ENCODE results near the gene PCNX3.

The PCNX3 gene

DNA sequence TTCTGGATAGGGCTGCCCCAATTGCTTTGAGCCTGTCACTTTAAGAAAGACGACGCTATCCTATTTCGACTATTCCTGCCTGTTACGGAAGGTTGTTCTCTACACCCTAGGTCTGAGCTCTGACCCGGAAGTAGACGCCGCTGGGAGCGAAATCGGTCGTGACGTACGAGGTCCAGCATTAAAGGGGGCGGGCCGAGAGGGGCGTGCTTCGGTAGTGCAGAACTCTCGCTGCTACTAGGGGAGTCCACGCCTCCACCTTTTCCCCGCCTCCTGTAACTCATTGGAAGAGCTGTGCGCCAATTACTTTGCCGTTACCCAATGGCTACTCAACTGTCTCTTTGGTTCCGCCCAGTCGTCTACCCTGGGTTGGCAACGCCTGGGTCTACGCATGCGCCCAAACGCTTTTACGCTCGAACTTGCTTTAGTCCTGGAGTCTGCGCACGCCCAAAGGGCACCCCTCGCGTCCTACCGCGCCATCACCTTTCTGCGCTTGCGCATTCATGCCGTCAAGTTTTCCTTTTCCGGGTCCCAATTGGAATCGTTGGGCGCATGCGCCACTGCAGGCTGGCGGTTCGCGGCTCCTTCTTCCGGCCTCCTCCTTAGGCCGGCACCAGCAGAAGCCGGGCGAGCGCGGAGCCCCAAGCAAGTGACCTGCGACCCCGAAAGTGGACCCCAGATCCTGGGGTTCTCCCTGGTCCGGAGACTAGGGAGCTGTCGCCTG lies at the start of gene PCNX3:
Gene PCNX3, plus strand, starts transcription at position 548 of the 721 bp plus-strand sequence. CDS start 536 bp downstream, outside the sequence.
- H3K36me3 ChIP-seq = peaks cover 56% of the 10 kb centered on the region
- peak; percentile 100 for DNase-seq

DNA sequence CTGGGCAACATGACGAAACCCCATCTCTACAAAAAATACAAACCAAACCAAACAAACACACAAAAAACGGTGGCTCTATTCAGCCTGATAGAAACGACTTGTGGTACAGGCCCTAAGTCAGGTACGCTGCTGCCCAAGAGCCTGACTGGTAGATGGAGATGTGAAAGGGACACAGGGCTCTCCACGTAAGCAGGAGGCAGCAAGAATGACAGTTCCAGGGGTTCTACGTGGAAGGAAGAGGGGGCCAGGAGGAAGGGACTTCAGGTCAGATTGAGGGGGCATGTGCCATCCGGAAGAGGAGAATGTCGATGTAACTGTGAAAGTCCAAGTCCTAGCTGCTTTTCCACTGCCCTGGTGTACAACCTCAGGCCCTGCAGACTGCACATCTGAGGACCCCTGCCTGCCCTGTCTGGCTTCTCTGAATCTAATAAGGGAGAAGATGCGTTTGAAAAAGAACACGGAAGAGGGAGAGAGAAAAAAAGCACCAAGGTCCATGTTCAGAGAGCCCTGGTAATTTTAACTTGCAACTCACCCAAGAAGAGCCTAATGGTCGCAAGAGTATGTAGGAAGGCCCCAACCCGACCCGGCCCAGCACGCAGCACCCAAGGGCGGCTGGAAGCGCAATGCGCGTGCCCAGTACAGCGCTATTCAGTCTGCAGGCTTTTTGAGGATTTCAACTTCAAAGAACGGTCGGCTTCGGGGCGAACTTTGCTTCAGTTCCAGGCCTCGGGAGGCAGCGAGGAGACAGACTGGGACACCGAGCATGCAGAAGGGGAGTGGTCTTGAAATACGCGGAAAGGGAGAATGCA lies 46.2 kb upstream of the PCNX3 start:
- Histone ChIP-seq H3K27me3 (ENCODE audit: insufficient read depth, low read depth, severe bottlenecking) (no peaks in the 10 kb centered on the region), H3K36me3 (peaks cover 11% of the 10 kb centered on the region), H3K27ac (peak overlapping the region; percentile 90), H3K9me3 (ENCODE audit: severe bottlenecking) (no peaks in the 10 kb centered on the region), H3K4me3 (ENCODE audit: low read depth, low read length) (peak overlapping the region; percentile 79)
- TF ChIP-seq, protein P1, sequence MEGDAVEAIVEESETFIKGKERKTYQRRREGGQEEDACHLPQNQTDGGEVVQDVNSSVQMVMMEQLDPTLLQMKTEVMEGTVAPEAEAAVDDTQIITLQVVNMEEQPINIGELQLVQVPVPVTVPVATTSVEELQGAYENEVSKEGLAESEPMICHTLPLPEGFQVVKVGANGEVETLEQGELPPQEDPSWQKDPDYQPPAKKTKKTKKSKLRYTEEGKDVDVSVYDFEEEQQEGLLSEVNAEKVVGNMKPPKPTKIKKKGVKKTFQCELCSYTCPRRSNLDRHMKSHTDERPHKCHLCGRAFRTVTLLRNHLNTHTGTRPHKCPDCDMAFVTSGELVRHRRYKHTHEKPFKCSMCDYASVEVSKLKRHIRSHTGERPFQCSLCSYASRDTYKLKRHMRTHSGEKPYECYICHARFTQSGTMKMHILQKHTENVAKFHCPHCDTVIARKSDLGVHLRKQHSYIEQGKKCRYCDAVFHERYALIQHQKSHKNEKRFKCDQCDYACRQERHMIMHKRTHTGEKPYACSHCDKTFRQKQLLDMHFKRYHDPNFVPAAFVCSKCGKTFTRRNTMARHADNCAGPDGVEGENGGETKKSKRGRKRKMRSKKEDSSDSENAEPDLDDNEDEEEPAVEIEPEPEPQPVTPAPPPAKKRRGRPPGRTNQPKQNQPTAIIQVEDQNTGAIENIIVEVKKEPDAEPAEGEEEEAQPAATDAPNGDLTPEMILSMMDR (IDR thresholded peaks at IDR 0.05; ENCODE audit: low read depth, low read length) = no peak
- DNase-seq = no peak

More for the DNA sequence above, at the start of gene PCNX3:
- Histone ChIP-seq H3K27me3 (ENCODE audit: insufficient read depth, low read depth, severe bottlenecking) (no peaks in the 10 kb centered on the region), H3K27ac (peak within 1 kb of the TSS; percentile 86), H3K9me3 (ENCODE audit: severe bottlenecking) (no peaks in the 10 kb centered on the region), H3K4me3 (ENCODE audit: low read depth, low read length) (peak within 1 kb of the TSS; percentile 71)
- TF ChIP-seq, protein P1 (IDR thresholded peaks at IDR 0.05; ENCODE audit: low read depth, low read length) = no peak

DNA sequence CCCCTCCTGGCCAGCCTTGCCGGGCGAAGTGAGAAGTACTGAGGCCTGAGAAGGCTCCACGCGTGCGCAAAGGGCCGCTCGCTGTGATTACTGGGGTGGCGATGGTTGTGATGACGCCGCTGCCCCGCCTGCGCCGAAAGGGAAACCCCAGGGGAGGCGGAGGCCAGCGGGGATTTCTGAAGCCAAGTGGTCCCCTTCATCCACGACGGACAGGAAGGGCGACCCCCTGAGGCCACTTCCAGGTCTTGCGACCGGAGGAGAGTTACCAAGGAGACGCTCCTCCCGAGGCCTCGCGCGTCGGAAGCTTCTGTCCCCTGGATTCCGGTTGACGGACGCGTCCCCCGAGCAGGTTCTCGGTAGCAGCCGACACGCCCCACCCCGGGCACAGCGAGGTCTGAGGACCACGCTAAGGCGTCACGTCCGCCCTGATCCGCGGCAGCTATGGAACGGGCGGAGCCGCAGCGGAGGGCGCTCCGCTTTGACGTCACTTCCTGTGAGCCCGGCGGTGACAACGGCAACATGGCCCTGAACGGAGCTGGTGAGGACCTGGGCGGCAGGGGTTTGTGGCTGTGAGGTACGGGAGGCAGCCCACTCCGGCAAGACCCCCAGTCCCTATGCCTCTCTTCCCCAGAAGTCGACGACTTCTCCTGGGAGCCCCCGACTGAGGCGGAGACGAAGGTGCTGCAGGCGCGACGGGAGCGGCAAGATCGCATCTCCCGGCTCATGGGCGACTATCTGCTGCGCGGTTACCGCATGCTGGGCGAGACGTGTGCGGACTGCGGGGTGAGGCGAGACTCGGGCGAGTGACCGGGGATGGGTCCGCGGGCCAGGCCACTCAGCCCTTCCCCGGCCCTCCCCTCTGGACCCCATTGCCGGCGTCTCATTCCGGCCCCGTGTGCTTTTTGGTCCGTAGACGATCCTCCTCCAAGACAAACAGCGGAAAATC lies 45.3 kb upstream of the PCNX3 start, which contains the start of gene ZNRD2:
Gene ZNRD2, plus strand, starts transcription at position 505 of the 946 bp plus-strand sequence. Its CDS starts 15 bp downstream, at position 520.
- peak; percentile 98 for DNase-seq

DNA sequence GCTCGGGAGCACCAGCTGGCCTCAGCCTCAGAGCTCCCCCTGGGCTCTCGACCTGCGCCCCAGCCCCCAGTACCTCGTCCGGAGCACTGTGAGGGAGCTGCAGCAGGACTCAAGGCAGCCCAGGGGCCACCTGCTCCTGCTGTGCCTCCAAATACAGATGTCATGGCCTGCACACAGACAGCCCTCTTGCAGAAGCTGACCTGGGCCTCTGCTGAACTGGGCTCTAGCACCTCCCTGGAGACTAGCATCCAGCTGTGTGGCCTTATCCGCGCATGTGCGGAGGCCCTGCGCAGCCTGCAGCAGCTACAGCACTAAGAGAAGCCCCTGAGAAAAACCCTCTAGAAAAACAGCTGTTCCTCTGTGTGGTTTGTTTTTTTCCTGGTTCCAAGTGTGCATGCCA lies 44.2 kb upstream of the PCNX3 start:
- H3K9me3 ChIP-seq (ENCODE audit: severe bottlenecking) = no peaks in the 10 kb centered on the region
- no peak for DNase-seq
- no peak overlapping the region; the same call in 1 of the 2 replicates for H3K4me3 ChIP-seq (ENCODE audit: low read depth, low read length)
- H3K27ac ChIP-seq = peak overlapping the region; percentile 67; the same call in 1 of the 2 replicates
- H3K36me3 ChIP-seq = peaks cover 18% of the 10 kb centered on the region
- TF ChIP-seq, protein P1 (IDR thresholded peaks at IDR 0.05; ENCODE audit: low read depth, low read length) = no peak
- H3K27me3 ChIP-seq (ENCODE audit: insufficient read depth, low read depth, severe bottlenecking) = no peaks in the 10 kb centered on the region

More for the DNA sequence above, 45.3 kb upstream of the PCNX3 start, which contains the start of gene ZNRD2:
- TF ChIP-seq, protein P1 (IDR thresholded peaks at IDR 0.05; ENCODE audit: low read depth, low read length) = peak; percentile 67
- Histone ChIP-seq H3K27ac (peak within 1 kb of the TSS; percentile 90), H3K27me3 (ENCODE audit: insufficient read depth, low read depth, severe bottlenecking) (no peaks in the 10 kb centered on the region), H3K36me3 (peaks cover 18% of the 10 kb centered on the region), H3K4me3 (ENCODE audit: low read depth, low read length) (peak within 1 kb of the TSS; percentile 79), H3K9me3 (ENCODE audit: severe bottlenecking) (no peaks in the 10 kb centered on the region)

DNA sequence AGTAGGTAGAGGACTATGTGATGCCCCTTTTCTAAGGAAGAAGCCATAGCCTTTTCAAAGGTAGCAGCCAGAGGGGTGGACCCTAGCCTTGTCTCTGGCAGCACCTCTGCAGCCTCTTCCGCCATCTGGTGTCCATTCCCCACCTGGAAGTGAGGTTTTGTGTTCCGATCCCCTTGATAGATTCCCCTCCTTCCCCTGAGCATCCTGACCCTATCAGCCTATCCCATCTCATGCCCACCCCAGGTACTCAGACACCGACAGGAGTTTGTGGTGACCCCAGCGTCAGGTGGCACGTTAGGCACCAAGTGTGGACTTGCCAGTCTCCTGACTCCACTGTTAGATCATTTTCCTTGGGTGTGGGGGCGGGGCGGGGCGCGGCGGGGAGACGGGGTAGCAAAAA lies 43.6 kb upstream of the PCNX3 start:
- peaks cover 18% of the 10 kb centered on the region for H3K36me3 ChIP-seq
- no peaks in the 10 kb centered on the region for H3K27me3 ChIP-seq (ENCODE audit: insufficient read depth, low read depth, severe bottlenecking)
- peak overlapping the region; percentile 67 for H3K27ac ChIP-seq
- no peaks in the 10 kb centered on the region for H3K9me3 ChIP-seq (ENCODE audit: severe bottlenecking)
- peak; percentile 70 for DNase-seq
- peak overlapping the region; percentile 64 for H3K4me3 ChIP-seq (ENCODE audit: low read depth, low read length)
- TF ChIP-seq, protein P1 (IDR thresholded peaks at IDR 0.05; ENCODE audit: low read depth, low read length) = peak; percentile 70

Measured in WERI-Rb-1 (cell line).